HG03139 (cell line): Measurements from ENCODE around the gene IFT43.

ENCODE experiments used
- ATAC-seq: cut with Tn5 transposase; IDR thresholded peaks from one replicate; pipeline ENCODE4 v1.9.1; 2021; ENCODE audit not compliant: unreplicated experiment

The IFT43 gene

DNA sequence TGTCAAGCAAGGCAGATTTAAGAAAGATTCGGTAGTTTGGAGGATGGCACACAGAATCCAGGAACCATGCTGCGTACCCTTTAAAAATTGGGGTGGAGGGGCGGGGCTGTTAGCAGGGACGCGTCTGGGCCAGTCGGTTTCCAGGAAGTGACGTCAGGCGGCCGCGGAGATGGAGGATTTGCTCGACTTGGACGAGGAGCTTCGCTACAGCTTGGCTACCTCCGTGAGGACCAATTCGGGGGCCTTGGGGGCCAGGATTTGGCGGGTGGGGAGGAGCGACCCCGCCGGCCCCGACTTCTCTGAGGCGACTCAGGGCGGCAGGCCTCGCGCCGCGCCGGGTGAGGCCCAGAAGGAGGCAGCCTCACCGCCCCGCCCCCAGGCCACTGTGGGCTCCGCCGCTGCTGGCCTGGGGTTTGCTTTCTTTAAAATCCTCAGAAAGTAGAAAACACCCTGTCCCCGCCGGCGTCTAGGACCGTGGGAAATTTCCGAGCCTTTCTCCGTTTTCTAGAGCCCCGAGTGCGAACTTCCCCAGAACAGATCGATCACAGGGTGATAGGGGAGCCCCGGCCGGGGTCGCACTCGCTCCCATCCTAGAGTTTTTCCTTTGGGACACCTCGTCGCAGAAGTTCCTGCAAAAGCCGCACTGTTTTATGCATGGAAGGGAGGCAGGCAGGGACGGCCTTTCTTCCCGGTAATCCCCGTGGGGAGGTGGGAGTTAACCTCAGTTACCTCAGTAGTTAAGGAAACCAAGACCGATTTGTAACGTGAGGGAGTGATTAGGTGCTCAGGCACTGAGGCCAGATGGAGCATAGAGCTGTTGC, at the start of gene IFT43:
IFT43 (plus strand) TSS at position 146 of the 821 bp plus-strand sequence; CDS start at position 170, 24 bp downstream.
- ATAC-seq = peak; percentile 47

DNA sequence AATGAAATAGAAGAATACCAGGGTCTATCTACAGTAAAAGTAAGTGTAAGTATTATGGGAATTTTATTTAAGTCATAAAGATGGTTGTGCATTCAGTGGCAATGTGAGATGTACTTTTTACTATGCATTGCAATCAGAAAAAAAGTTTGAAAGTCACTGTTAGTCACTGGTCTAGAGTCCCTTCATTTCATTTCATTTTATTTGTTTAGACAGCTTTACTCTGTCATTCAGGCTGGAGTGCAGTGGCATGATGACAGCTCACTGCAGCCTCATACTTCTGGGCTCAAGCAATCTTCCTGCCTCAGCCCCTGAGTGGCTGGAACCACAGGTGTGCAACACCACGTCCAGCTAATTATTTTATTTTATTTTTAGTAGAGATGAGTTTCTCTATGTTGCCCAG, 46.4 kb upstream of the IFT43 start:
- ATAC-seq = no peak

DNA sequence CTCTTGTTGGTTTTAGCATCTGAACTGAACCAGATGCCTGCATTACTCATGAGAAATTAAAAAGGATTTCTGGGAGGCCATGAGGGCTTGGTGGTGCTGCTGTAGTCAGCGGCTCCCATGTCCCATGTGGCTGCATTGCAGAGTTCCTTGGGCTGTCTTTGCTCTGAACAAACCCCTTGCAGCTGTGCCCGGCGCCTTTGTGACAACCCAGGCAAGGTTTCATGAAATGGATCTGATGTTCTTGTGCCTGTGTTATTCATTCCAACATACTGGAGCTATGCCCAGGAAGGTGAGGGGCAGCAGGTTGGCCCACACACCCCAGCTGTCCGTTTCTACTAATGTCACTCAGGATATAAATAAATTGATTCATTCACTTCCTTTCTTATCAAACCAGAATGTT, 44.5 kb upstream of the IFT43 start:
- ATAC-seq = no peak

DNA sequence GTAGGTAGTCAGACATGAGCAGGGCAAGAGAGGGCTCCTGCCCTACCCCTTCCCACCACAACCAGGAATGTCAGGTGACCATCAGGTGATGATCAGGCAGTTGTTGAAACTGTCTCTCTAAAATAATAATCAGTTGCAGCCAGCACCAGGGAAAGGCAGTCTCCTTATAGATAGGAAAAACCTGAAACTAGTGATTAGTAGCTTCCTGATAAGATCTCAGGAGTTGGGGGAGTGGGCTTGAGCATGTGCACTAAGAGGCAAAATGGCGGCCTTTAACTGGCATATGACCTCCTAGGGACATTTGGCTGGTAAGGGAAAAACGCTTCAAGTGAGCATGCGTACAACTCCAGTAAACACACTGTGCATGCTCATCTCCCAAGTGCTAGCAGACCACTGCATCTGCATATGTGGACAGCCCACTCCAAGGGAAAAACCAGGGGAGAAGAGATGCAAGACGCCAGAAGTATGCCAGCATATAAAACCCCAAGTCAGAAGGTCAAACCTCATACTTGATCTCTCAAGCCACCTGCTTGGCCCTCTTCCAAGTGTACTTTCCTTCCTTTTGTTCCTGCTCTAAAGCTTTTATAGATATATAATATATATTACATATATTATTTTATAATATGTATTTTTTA, 40.8 kb upstream of the IFT43 start:
- ATAC-seq = no peak

DNA sequence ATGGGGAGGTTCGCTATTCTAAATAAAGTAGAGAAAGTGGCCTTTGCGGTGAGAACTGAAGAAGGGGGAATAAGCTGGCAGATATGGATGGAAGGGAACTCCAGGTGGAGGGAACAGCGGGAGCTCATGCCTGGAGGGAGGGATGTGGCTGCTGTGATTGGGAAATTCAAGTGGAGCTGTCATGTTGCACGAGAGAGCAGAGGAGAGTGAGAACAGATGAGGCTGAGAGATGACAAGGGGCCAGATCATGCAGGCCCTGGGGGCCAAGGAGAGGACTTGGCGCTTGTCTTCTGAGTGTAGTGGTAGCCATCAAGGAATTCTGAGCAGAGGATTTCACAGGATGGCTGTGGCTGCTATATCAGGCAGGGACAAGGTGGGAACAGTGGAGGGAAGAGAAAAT, 38.8 kb upstream of the IFT43 start:
- ATAC-seq = no peak

DNA sequence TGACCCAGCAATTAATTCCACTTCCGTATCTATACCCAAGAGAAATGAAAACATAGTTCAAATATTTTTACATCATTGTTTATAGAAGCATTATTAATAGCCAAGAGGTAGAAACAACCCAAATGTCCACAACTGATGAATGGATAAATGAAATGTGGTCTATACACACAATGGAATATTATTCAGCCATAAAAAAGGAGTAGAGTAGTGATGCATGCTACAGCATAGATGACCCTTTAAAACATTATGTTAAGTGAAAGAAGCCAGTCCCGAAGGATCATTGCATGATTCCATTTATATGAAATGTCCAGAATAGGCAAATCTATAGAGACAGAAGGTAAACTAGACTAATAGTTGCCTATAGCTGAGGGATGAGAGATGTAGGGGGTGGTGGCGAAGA, 33.1 kb upstream of the IFT43 start:
- no peak for ATAC-seq

DNA sequence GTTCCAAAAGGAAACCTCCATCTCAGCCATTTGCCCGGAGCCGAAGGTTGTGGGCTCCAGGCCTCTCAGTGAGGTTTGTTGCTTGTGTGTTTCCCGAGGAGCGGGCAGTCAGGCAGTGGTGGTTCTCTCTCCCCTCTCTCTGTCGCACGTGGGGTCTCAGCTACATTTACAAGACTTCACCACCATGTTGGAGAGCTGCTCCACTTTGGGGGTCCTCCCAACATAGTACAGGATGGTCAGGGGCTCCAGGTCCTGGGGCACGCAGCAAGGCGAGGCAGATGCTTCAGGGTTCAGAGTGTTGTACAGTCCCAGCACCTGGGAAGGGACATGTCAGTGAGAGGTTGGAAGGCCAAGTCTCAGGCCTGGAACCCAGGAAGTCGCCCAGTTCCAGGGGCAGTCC, 26.5 kb upstream of the IFT43 start:
- no peak for ATAC-seq

DNA sequence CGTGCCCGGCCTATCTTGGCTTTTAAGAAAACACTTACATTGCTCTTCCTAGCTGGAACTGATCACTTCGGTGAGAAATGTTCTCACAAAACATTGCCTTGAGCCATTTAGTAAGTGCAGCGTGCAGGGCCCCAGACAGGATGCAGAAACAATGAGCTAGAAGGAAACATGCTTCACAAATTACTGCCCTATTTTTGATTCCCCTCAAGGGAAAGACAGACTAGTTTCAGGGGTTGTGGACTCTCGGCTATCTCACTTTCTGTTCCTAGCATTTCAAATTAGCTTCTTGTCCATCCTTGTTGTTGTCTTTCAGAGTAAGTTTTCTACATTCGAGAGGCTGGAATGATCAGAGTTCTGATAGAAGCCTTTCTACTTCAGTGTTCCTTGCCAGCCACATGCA, 25.3 kb upstream of the IFT43 start:
- ATAC-seq = peak; percentile 70

DNA sequence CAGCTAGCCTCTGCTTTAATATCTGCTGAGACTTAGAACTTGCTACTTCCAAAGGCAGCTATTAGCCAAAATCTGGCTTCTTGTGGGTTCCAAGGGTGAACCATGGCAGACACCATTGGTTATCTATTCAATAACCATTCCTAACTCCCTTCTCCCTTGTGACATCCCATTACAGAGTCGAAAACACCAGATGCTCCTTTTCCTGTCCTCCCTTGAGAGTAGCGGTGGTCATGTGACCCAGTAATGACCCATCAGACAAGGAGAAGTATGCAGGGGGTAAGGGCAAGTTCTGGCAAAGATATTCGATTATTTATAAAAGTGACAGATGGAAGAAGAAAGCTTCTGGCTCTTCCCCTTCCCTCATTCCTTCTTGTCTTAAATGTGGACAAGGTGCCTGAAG, 23.9 kb upstream of the IFT43 start:
- ATAC-seq = no peak

DNA sequence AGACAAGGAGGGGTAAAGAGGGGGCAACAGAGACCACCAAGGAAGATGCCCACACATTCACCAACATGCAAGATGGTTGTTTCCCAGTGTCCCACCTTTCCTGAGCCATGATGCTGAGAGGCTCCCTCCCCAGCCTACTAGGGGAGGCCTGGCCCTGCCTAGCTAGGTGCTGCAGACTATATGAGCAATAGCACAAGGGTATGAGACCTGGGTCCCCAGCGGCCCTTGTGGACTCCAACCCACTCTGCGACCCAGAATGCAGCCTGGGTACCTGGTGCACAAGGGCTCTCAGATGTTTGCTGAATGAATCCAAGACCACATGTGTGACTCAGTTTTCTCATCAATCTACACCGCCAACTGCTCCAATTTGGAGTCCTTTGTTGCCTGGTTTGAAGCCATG, 17.7 kb upstream of the IFT43 start:
- ATAC-seq = no peak

DNA sequence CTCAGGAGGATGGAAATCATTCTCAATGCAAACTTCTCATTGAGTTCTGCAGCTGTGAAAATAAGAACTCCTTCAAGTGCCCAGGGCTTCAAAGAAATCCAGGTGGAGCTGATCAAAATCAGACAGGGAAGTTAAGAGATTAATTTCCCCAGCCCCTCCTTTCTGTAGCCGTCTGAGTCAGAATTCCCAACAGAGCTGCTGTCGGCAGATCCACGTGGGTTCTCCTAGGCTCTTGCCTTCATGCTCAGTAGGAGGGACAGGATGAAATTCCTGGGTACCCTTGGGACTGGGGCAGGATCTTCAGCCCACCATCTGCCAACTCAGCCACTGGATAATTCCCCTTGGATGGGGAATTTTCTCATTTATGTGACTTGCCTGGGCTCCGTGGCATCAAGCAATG, 17.1 kb upstream of the IFT43 start:
- ATAC-seq = no peak

DNA sequence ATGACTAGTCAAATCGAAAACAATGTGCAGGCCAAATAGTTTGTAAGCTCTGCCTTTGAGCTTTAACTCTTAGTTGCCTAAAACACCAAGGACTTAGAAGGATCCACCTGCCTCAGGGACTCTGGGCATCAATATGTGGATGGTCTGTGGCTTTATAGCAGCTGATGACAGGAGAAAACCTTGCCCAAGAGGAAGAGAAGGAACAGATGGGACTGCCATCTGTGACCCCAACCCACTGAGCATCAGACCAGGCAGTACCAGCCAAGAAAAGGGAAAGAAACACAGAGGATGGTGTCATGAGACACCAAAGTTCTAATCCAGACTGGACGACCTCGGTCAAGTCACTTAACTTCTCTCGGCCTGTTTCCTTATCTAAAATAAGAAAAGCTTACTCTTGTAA, 16.4 kb upstream of the IFT43 start:
- no peak for ATAC-seq

DNA sequence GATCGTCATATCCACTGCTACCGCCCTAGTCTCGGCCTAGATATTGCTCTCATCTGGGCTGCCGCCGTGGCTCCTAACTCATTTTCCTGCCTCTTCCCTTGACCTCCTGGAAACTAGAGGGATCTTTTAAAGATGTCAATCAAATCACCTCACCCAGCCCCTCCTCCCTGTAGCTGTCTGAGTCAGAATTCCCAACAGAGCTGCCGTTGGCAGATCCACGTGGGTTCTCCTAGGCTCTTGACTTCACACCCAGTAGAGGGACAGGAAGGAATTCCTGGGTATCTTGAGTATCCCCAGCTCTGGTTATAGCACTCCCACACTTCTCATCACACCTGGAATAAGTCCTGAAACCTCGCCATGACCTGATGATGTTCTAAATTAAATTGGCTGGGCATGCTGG, 15.7 kb upstream of the IFT43 start:
- no peak for ATAC-seq

DNA sequence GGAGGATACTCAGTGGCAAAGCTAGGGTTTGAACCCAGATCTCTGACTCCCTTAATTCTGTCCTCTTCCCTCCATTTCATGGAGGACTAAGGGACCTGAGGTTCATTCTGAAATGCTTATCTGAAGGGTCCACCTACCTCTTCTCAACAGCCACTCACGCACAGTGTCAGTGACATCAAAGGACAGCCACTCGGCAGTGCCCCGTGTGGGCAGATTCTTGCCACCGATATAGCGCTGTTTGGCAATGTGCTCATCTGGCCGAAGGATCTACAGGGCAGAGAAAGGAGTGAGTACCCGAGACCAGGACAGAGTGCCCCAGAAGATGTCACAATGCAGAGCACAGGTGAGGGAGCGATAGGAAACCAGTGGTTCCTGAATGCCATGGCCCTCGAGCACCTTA, 14.6 kb upstream of the IFT43 start:
- ATAC-seq = no peak

DNA sequence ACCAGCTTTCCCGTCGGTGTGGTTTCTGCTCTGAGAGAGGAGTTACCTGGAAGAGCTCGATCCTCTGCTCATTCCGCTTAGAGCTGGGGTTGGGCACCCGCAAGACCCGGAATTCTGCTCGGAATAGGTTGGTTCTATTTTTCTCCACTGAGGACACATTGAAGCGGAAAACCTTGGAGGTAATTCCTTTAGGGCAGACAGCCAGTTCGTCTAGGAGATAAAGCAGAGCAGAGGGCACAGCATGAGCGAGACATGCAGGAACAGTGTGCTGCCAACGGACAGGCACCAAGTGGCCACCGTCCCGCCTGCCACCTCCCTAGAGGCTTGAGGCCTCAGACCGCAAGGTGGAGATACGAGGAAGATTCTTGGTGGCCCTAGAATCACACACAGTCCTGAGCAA, 14.1 kb upstream of the IFT43 start:
- no peak for ATAC-seq

DNA sequence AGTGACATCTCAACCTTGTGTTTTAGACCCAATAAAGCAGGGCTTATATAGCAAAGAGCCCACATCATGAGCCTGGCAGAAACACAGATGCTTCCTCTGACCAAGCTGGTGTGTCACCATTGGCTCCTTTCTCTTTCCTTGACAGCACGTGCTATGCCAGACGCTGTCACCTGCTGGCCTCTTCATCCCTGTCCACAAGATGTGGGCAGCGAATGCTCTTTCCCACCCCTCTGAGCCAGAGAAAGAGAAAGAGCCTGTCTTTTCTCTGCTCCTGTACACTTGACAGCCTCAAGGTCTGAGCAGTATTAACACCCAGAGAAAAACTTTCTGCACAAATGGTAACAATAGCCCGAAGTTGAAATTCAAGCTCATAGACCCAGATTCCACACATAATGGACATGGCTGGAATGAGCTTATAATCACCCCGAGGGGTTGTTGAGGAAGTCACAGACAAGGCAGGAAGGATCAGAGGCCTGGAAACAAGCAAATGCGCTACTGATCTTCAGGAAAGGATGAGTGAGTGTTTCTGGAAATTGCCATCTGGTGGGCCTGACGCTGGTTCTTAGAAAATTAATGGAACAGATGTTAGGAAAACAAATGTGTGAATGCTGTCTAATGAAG, 12.7 kb upstream of the IFT43 start:
- ATAC-seq = no peak

DNA sequence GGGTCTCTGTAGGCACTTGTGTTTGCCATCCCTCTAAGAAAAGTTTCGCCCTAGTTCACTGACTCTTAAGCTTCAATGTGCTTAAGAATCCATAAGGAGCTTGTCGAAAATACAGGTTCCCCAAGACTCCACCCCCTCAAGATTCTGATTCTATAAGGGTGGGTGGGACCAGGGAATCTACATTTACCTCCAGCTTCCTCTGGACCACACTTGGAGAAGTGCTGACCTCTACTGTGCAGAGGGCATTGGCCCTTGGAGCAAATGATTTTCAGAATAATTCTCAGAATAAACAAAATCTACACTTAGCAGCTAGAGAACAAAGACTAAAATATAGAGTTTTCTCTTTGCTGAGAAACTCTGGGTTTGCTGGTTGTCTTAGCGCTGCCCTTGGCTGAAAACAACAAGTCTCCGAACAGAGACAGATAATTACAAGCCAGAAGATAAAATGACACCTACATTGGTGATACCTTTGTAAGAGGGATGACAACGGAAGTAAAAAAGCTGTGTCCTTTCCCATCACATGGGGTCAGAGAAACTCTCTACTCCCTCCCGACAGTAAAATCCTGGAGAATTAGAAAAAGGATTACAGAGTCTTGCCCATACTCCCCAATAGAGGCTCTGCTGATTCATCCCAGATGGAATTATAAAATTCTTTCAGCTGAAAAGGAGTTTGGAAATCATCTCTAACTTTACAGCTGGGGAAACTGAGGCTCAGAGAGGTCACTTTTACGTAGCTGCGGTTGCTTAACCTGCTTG, 8.6 kb upstream of the IFT43 start:
- no peak for ATAC-seq

DNA sequence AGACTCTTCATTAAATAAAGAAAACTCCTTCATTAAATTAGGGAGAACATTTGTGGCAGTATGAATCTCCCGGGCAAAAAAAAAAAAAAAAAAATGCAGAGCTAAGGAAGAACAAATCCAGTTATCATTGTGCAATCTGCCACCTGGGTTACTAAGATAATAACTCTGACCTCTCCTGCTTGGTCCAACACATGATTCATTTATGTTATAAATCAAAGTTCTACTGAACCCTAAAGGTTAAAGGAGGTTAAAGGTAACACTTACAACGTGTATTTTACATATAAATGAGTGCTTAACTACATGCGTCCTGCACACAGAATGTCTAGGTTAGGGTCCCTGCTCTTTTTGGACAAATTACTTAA, 8.0 kb upstream of the IFT43 start:
- no peak for ATAC-seq

DNA sequence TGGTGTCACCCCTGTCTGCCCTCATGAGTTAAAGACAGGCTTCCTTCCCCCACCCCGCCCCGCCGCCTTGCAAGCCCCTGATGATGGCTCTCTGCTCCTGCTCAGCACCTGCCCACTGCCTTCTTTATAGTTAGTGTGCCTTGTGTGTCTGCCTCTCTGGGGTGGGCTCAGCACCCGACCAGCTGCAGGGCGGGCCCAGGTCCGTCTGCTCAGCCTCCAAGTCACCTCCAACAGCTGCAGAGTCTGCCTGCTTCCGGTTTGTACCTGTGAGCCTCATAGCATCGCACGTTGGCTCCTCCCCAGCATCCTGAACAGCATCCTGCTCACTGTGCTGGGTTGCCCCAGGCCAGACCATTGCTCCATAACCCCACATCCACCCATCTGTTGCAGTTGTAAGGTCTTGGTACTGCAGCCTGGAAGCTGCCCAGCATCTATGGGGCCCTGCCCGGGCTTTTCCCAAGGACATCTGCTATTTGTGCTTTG, 7.3 kb upstream of the IFT43 start:
- ATAC-seq = no peak

DNA sequence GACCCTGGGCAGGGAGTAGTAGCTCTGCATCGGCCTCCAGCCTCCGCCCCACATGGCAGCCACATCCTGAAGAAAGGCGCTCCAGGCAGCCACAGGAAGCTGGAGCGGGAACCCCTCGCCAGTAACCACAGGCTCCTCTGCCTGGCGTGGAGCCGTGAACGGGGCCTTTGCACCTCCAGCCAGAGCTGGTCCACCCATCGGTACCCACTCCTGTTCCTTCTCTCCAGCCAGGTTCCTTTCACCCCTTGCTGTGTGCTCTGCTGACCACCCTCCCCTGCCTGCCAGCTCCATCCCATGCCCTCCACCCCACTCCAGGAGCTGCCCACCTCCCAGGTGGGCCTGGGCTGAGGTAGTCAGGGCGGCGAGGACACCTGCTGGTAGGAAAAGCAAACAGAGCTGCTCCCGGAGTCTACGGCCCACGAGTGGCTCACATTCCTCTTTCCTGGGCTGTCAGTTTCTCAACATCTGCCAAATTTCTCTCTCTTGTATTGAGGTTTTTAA, 6.4 kb upstream of the IFT43 start:
- no peak for ATAC-seq
